Liver (tissue), 9 donors: ENCODE data around the gene XRCC6. TPM values are rescaled to one million over a fixed set of nuclear protein-coding genes. Genes with fewer than 3 reads are reported as not detected.

Experiments used
- DNase-seq: peaks from one replicate; pipeline ENCODE4 v3.0.0-alpha.2; 2017; ENCODE audit warnings: low spot score
- H3K27ac ChIP-seq, 2 donors: one replicate each; pipeline ENCODE4 v1.7.0; 2013; ENCODE audit warnings: inconsistent platforms in 2 of 2, low read length in 2 of 2, control low read depth in 1 of 2, low read depth in 1 of 2, mild to moderate bottlenecking in 1 of 2
- H3K27me3 ChIP-seq, 4 donors: one replicate each; pipeline versions ENCODE4 v1.6.1 to v1.7.0; 2013; ENCODE audit warnings: low read length in 3 of 4, inconsistent platforms in 1 of 4, mild to moderate bottlenecking in 1 of 4, moderate library complexity in 1 of 4; ENCODE audit not compliant: control insufficient read depth in 4 of 4, insufficient read depth in 4 of 4
- H3K36me3 ChIP-seq, 4 donors: one replicate each; pipeline versions ENCODE4 v1.6.1 to v1.7.0; 2013; ENCODE audit warnings: low read length in 3 of 4, mild to moderate bottlenecking in 3 of 4, low read depth in 1 of 4, moderate library complexity in 1 of 4; ENCODE audit not compliant: control insufficient read depth in 4 of 4, insufficient read depth in 3 of 4
- H3K4me1 ChIP-seq, 4 donors: one replicate each; pipeline versions ENCODE4 v1.6.1 to v1.7.0; 2013; ENCODE audit warnings: low read length in 3 of 4, mild to moderate bottlenecking in 3 of 4, moderate library complexity in 1 of 4; ENCODE audit not compliant: control insufficient read depth in 4 of 4, insufficient read depth in 4 of 4
- H3K4me3 ChIP-seq, 3 donors: one replicate each; pipeline versions ENCODE4 v1.6.1 to v1.7.0; 2013; ENCODE audit warnings: low read length in 3 of 3, control low read depth in 1 of 3, low read depth in 1 of 3, mild to moderate bottlenecking in 1 of 3
- H3K9ac ChIP-seq, 2 donors: one replicate each; pipeline ENCODE4 v1.7.0; 2013; ENCODE audit warnings: low read length in 2 of 2, mild to moderate bottlenecking in 2 of 2, moderate library complexity in 2 of 2, control low read depth in 1 of 2, low read depth in 1 of 2
- H3K9me3 ChIP-seq, 4 donors: one replicate each; pipeline versions ENCODE4 v1.6.1 to v1.7.0; 2013; ENCODE audit warnings: low read length in 3 of 4; ENCODE audit not compliant: control insufficient read depth in 4 of 4
- EGR1 ChIP-seq, 2 donors: IDR thresholded peaks; 2 replicates each; pipeline ENCODE4 v1.6.1; 2016 to 2018; ENCODE audit warnings: antibody characterized with exemption in 2 of 2, low read depth in 2 of 2
- FOXA1 ChIP-seq: IDR thresholded peaks from 2 replicates; pipeline ENCODE4 v1.6.1; 2016; ENCODE audit warnings: antibody characterized with exemption
- GABPA ChIP-seq, 2 donors: IDR thresholded peaks in 1 of 2; conservative IDR thresholded peaks in 1 of 2; 2 replicates each; pipeline ENCODE4 v1.6.1; 2016; ENCODE audit warnings: antibody characterized with exemption in 2 of 2, mild to moderate bottlenecking in 1 of 2, moderate library complexity in 1 of 2
- HNF4A ChIP-seq, 2 donors: conservative IDR thresholded peaks; 2 replicates each; pipeline ENCODE4 v1.6.1; 2016; ENCODE audit warnings: antibody characterized with exemption in 2 of 2, mild to moderate bottlenecking in 2 of 2
- HNF4G ChIP-seq: IDR thresholded peaks from 2 replicates; pipeline ENCODE4 v1.6.1; 2016; ENCODE audit warnings: antibody characterized with exemption
- JUND ChIP-seq, 2 donors: IDR thresholded peaks; 2 replicates each; pipeline ENCODE4 v1.6.1; 2016; ENCODE audit warnings: antibody characterized with exemption in 2 of 2
- NR2F2 ChIP-seq: IDR thresholded peaks from 2 replicates; pipeline ENCODE4 v1.6.1; 2016; ENCODE audit warnings: antibody characterized with exemption
- RXRA ChIP-seq, 2 donors: IDR thresholded peaks; 2 replicates each; pipeline ENCODE4 v1.6.1; 2017 to 2018; ENCODE audit warnings: antibody characterized with exemption in 2 of 2, mild to moderate bottlenecking in 1 of 2
- SP1 ChIP-seq: IDR thresholded peaks from 2 replicates; pipeline ENCODE4 v1.6.1; 2018; ENCODE audit warnings: antibody characterized with exemption, mild to moderate bottlenecking
- TAF1 ChIP-seq: conservative IDR thresholded peaks from 2 replicates; pipeline ENCODE4 v1.6.1; 2016; ENCODE audit warnings: antibody characterized with exemption, mild to moderate bottlenecking
- YY1 ChIP-seq: IDR thresholded peaks from 2 replicates; pipeline ENCODE4 v1.6.1; 2016; ENCODE audit warnings: antibody characterized with exemption, mild to moderate bottlenecking
- WGBS: extraction: QIAGEN DNeasy Blood & Tissue Kit; methylation state at CpG from one replicate; pipeline ENCODE4 v1.1.7; 2013; 5-methylcytosine and 5-hydroxymethylcytosine counted together
- polyA plus RNA-seq, 2 donors: library from polyadenylated mRNA; stranded (reverse) in 1 of 2; unstranded in 1 of 2; fragments of 200-250 nt in 1 of 2; fragments of >200 nt in 1 of 2; fragmentation: Nextera tagmentation in 1 of 2; extraction: Ambion mirVana in 1 of 2; gene quantifications; one replicate each; pipeline versions ENCODE4 v1.2.1 to v1.2.3, GENCODE V29; 2013 to 2015
- total RNA-seq, 2 donors: library from RNA; depleted of rRNA; stranded (reverse); fragments of >200 nt; gene quantifications; one replicate each; pipeline ENCODE4 v1.2.3, GENCODE V29; 2014
- TF ChIP-seq, protein P1 (sequence below): IDR thresholded peaks from 2 replicates; pipeline ENCODE4 v1.6.1; 2016; ENCODE audit warnings: antibody characterized with exemption
- TF ChIP-seq, protein P2 (sequence below): IDR thresholded peaks from 2 replicates; pipeline ENCODE4 v1.6.1; 2016; ENCODE audit warnings: antibody characterized with exemption
- TF ChIP-seq, protein P3 (sequence below): IDR thresholded peaks from 2 replicates; pipeline ENCODE4 v1.6.1; 2016; ENCODE audit warnings: antibody characterized with exemption, mild to moderate bottlenecking
- TF ChIP-seq, protein P4 (sequence below): fragments of 150-350 bp; IDR thresholded peaks from 2 replicates; pipeline ENCODE4 v1.5.1; 2017; ENCODE audit warnings: improper control_type of control experiment, low read depth, low read length; ENCODE audit not compliant: missing input control
- donor health status: healthy.
- donor health status: healthy.
- donor health status: healthy.
- donor health status: healthy.
- donor health status: healthy.

The XRCC6 gene
- total and polyA plus RNA-seq, 4 donors = 81.8 to 148 (median 96.0) TPM

DNA sequence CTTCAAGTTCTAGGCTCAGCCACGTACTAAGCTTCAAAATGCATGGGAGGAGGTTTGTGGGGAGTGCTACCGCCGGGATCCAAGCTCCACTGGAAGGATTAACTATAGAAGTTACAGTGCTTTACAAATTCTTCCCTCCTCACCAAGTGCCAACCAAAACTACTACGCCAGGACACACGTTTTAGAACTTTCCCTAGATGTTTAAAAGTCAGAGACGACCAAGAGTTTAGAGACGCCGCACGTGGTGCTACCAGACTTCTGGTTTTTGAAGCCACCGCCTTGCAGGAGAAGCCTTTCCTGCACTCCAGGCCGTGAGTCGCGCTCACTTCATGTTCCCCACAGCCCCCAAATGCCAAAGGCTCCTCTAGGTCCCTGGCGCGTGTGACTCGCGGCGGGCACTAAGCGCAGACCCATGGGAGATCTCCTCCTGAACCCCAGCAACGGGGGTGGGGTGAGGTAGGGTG, 66.8 kb downstream of the XRCC6 start:
- peaks cover 1 to 13% (median 12%) of the 10 kb centered on the region in 4 donors for H3K4me1 ChIP-seq
- no peaks in the 10 kb centered on the region for H3K36me3 ChIP-seq
- WGBS = under 1% methylated on average over 20 of the region's 20 CpGs
- no peak for DNase-seq
- H3K9ac ChIP-seq = peak overlapping the region; percentile 49 to 93
- H3K27ac ChIP-seq = peak overlapping the region; percentile 92 to 95
- no peaks in the 10 kb centered on the region for H3K9me3 ChIP-seq
- peak overlapping the region; percentile 77 to 89 (median 83) for H3K4me3 ChIP-seq
- H3K27me3 ChIP-seq = no peaks in the 10 kb centered on the region
- TF ChIP-seq, protein P1, sequence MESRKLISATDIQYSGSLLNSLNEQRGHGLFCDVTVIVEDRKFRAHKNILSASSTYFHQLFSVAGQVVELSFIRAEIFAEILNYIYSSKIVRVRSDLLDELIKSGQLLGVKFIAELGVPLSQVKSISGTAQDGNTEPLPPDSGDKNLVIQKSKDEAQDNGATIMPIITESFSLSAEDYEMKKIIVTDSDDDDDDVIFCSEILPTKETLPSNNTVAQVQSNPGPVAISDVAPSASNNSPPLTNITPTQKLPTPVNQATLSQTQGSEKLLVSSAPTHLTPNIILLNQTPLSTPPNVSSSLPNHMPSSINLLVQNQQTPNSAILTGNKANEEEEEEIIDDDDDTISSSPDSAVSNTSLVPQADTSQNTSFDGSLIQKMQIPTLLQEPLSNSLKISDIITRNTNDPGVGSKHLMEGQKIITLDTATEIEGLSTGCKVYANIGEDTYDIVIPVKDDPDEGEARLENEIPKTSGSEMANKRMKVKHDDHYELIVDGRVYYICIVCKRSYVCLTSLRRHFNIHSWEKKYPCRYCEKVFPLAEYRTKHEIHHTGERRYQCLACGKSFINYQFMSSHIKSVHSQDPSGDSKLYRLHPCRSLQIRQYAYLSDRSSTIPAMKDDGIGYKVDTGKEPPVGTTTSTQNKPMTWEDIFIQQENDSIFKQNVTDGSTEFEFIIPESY = no peak
- no peak for TF ChIP-seq NR2F2
- TF ChIP-seq, protein P2, sequence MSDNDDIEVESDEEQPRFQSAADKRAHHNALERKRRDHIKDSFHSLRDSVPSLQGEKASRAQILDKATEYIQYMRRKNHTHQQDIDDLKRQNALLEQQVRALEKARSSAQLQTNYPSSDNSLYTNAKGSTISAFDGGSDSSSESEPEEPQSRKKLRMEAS = peak; percentile 31

- peak; percentile 86 for DNase-seq
- Histone ChIP-seq H3K9me3 (no peaks in the 10 kb centered on the region), H3K27me3 (no peaks in the 10 kb centered on the region), H3K27ac (peak within 1 kb of the TSS; percentile 92 to 95), H3K9ac (peak within 1 kb of the TSS; percentile 64 to 93), H3K4me3 (peak within 1 kb of the TSS; percentile 77 to 89 (median 83)), H3K36me3 (peaks cover 0 to 3% (median under 1%) of the 10 kb centered on the region in 4 donors), H3K4me1 (peaks cover 1 to 13% (median 12%) of the 10 kb centered on the region in 4 donors)
- under 1% methylated on average over 62 of the region's 62 CpGs for WGBS
- TF ChIP-seq GABPA (IDR thresholded peaks at IDR 0.05 in 1 of 2, conservative IDR thresholded peaks at IDR 0.05 in 1 of 2) = peak; percentile 84 to 96
- TF ChIP-seq YY1 = peak; percentile 93
- TF ChIP-seq EGR1 (IDR thresholded peaks at IDR 0.05; ENCODE audit: low read depth in 2 of 2) = peak in 1 of 2 donors; percentile 45
- TF ChIP-seq HNF4A (conservative IDR thresholded peaks at IDR 0.05) = no peak
- TF ChIP-seq, protein P1 = peak; percentile 74
- no peak for TF ChIP-seq FOXA1
- TF ChIP-seq HNF4G = no peak
- peak; percentile 9 to 40 for TF ChIP-seq JUND (IDR thresholded peaks at IDR 0.05)
- TF ChIP-seq, protein P2 = peak; percentile 88
- TF ChIP-seq TAF1 = peak; percentile 43
- TF ChIP-seq, protein P3, sequence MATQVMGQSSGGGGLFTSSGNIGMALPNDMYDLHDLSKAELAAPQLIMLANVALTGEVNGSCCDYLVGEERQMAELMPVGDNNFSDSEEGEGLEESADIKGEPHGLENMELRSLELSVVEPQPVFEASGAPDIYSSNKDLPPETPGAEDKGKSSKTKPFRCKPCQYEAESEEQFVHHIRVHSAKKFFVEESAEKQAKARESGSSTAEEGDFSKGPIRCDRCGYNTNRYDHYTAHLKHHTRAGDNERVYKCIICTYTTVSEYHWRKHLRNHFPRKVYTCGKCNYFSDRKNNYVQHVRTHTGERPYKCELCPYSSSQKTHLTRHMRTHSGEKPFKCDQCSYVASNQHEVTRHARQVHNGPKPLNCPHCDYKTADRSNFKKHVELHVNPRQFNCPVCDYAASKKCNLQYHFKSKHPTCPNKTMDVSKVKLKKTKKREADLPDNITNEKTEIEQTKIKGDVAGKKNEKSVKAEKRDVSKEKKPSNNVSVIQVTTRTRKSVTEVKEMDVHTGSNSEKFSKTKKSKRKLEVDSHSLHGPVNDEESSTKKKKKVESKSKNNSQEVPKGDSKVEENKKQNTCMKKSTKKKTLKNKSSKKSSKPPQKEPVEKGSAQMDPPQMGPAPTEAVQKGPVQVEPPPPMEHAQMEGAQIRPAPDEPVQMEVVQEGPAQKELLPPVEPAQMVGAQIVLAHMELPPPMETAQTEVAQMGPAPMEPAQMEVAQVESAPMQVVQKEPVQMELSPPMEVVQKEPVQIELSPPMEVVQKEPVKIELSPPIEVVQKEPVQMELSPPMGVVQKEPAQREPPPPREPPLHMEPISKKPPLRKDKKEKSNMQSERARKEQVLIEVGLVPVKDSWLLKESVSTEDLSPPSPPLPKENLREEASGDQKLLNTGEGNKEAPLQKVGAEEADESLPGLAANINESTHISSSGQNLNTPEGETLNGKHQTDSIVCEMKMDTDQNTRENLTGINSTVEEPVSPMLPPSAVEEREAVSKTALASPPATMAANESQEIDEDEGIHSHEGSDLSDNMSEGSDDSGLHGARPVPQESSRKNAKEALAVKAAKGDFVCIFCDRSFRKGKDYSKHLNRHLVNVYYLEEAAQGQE = no peak
- TF ChIP-seq, protein P4, sequence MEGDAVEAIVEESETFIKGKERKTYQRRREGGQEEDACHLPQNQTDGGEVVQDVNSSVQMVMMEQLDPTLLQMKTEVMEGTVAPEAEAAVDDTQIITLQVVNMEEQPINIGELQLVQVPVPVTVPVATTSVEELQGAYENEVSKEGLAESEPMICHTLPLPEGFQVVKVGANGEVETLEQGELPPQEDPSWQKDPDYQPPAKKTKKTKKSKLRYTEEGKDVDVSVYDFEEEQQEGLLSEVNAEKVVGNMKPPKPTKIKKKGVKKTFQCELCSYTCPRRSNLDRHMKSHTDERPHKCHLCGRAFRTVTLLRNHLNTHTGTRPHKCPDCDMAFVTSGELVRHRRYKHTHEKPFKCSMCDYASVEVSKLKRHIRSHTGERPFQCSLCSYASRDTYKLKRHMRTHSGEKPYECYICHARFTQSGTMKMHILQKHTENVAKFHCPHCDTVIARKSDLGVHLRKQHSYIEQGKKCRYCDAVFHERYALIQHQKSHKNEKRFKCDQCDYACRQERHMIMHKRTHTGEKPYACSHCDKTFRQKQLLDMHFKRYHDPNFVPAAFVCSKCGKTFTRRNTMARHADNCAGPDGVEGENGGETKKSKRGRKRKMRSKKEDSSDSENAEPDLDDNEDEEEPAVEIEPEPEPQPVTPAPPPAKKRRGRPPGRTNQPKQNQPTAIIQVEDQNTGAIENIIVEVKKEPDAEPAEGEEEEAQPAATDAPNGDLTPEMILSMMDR = peak; percentile 1
- peak; percentile 33 to 54 for TF ChIP-seq RXRA (IDR thresholded peaks at IDR 0.05)
- TF ChIP-seq SP1 = peak; percentile 64
These were observed 67.5 kb downstream of the XRCC6 start, which contains the start of gene SNU13 for GRCh38 chr22:41688365-41689211. TSS of gene SNU13 (minus strand) at chr22:41688867. CDS start at chr22:41688796, 71 bp downstream.
